ENCODE measurements around the gene CDKAL1. TPM values are rescaled to one million over a fixed set of nuclear protein-coding genes. Genes with fewer than 3 reads are reported as not detected.
"Not testable (repeated sequence)": the region's sequence is repeated elsewhere in the genome, so short reads cannot be mapped to it uniquely, and the experiment has no call there.

CDKAL1 gene
- total RNA-seq, 1 donor from 2014 or later: 24.8 TPM

DNA sequence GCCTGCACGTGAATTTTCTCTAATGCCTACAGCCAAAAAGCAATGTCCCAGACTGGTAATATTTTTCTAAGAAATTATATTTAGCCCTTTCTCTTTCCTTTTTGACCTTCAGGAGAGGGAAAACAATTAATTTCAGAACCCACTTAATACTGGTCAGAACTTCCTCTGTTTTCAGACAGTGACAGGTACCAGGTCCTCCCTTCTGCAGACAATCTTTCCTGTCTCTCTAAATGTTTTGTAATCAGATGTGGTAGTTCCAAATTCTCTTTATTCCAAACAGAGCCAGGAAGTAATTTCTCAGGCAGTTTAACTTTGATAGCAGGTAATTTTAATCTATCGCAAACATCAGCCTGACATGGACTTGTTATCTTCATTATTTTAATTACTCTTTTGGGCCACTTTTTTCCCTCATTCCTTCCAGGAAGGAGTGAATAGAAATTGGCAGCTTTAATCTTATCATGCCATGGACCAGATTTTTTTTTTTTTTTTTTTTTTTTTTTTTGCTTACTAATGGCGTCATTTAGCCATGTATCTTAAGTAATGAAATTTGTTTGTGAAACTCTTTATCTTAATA is 710.7 kb downstream of the CDKAL1 start:
- Mint-ChIP-seq H3K4me3 (ENCODE audit: unreplicated experiment) (no peak overlapping the region), H3K36me3 (ENCODE audit: unreplicated experiment) (no peaks in the 10 kb centered on the region), H3K27me3 (ENCODE audit: unreplicated experiment) (no peaks in the 10 kb centered on the region), H3K9me3 (ENCODE audit: unreplicated experiment) (peaks cover 2% of the 10 kb centered on the region), H3K4me1 (ENCODE audit: low read depth, unreplicated experiment) (no peaks in the 10 kb centered on the region), H3K27ac (ENCODE audit: unreplicated experiment) (no peak overlapping the region)
- no peak for TF ChIP-seq CTCF (IDR thresholded peaks at IDR 0.05; ENCODE audit: partially characterized antibody, unreplicated experiment)
- no peak for DNase-seq

- no peak for TF ChIP-seq CTCF (IDR thresholded peaks at IDR 0.05; ENCODE audit: partially characterized antibody, unreplicated experiment)
- H3K36me3 Mint-ChIP-seq (ENCODE audit: unreplicated experiment): no peaks in the 10 kb centered on the region
- DNase-seq: no peak
- H3K9me3 Mint-ChIP-seq (ENCODE audit: unreplicated experiment): peaks cover 2% of the 10 kb centered on the region
- no peak overlapping the region for H3K4me3 Mint-ChIP-seq (ENCODE audit: unreplicated experiment)
- H3K4me1 Mint-ChIP-seq (ENCODE audit: low read depth, unreplicated experiment): no peaks in the 10 kb centered on the region
- no peak overlapping the region for H3K27ac Mint-ChIP-seq (ENCODE audit: unreplicated experiment)
- H3K27me3 Mint-ChIP-seq (ENCODE audit: unreplicated experiment): no peaks in the 10 kb centered on the region
Observed at GRCh38 chr6:21245488-21245887, 711.2 kb downstream of the CDKAL1 start.

DNA sequence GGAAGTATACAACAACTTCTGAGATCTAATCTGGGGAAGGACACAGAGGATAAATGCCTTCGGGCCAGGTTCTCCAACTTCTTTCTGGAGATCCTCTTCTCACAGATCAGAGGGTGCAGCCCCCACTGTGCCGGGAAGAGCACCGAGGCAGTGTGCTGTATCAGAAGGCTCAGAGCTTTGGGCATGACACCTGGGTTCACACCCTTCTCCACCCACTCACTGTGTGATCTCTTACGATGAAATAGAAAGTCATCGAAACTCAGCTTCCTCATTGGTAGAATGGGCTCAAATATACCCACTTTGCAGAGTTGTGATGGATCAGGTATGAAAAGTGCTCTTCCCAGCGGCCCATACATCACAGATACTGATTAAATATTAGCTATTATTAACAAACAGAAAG is 711.8 kb downstream of the CDKAL1 start:
- H3K9me3 Mint-ChIP-seq (ENCODE audit: unreplicated experiment): peaks cover 2% of the 10 kb centered on the region
- no peaks in the 10 kb centered on the region for H3K27me3 Mint-ChIP-seq (ENCODE audit: unreplicated experiment)
- H3K4me1 Mint-ChIP-seq (ENCODE audit: low read depth, unreplicated experiment): no peaks in the 10 kb centered on the region
- no peak overlapping the region for H3K4me3 Mint-ChIP-seq (ENCODE audit: unreplicated experiment)
- TF ChIP-seq CTCF (IDR thresholded peaks at IDR 0.05; ENCODE audit: partially characterized antibody, unreplicated experiment): no peak
- H3K27ac Mint-ChIP-seq (ENCODE audit: unreplicated experiment): no peak overlapping the region
- no peak for DNase-seq
- no peaks in the 10 kb centered on the region for H3K36me3 Mint-ChIP-seq (ENCODE audit: unreplicated experiment)

- H3K27ac Mint-ChIP-seq (ENCODE audit: unreplicated experiment); H3K4me3 Mint-ChIP-seq (ENCODE audit: unreplicated experiment); H3K27me3 Mint-ChIP-seq (ENCODE audit: unreplicated experiment); H3K9me3 Mint-ChIP-seq (ENCODE audit: unreplicated experiment); H3K4me1 Mint-ChIP-seq (ENCODE audit: low read depth, unreplicated experiment); DNase-seq: not testable (repeated sequence)
- H3K36me3 Mint-ChIP-seq (ENCODE audit: unreplicated experiment): peaks cover 19% of the 10 kb centered on the region
Observed at GRCh38 chr6:21254460-21254859, 720.2 kb downstream of the CDKAL1 start.

- peaks cover 22% of the 10 kb centered on the region for H3K36me3 Mint-ChIP-seq (ENCODE audit: unreplicated experiment)
- no peak overlapping the region for H3K27ac Mint-ChIP-seq (ENCODE audit: unreplicated experiment)
- H3K9me3 Mint-ChIP-seq (ENCODE audit: unreplicated experiment): peaks cover 5% of the 10 kb centered on the region
- no peak for TF ChIP-seq CTCF (IDR thresholded peaks at IDR 0.05; ENCODE audit: partially characterized antibody, unreplicated experiment)
- peaks cover 11% of the 10 kb centered on the region for H3K4me1 Mint-ChIP-seq (ENCODE audit: low read depth, unreplicated experiment)
- peaks cover 4% of the 10 kb centered on the region for H3K27me3 Mint-ChIP-seq (ENCODE audit: unreplicated experiment)
- DNase-seq: no peak
- no peak overlapping the region for H3K4me3 Mint-ChIP-seq (ENCODE audit: unreplicated experiment)
Observed at GRCh38 chr6:21256197-21256596, 721.9 kb downstream of the CDKAL1 start.

Data from glutamatergic neuron (in vitro differentiated cells).